Tibial nerve (tissue), 4 donors: ENCODE results near the gene EXOG.

ENCODE experiments used
- CTCF ChIP-seq, 5 experiments: fragments of 200-600 bp in 3 of 5; fragments of 450-650 bp in 2 of 5; sonication (generic) in 3 of 5; IDR thresholded peaks; one replicate each; pipeline ENCODE4 v1.5.1; 2016 to 2019; ENCODE audit warnings: antibody characterized with exemption in 5 of 5, mild to moderate bottlenecking in 3 of 5, moderate library complexity in 2 of 5
- EP300 ChIP-seq, 2 donors: sonication (generic); formaldehyde crosslinking; IDR thresholded peaks; one replicate each; pipeline ENCODE4 v1.6.1; 2017; ENCODE audit warnings: antibody characterized with exemption in 2 of 2, mild to moderate bottlenecking in 1 of 2

GRCh38 chr3:38532529-38532928, 36.4 kb downstream of the EXOG start:
- TF ChIP-seq EP300 (IDR thresholded peaks at IDR 0.05) (no peak), CTCF (IDR thresholded peaks at IDR 0.05) (no peak)
